ENCODE measurements around the gene VAMP4.

DNA sequence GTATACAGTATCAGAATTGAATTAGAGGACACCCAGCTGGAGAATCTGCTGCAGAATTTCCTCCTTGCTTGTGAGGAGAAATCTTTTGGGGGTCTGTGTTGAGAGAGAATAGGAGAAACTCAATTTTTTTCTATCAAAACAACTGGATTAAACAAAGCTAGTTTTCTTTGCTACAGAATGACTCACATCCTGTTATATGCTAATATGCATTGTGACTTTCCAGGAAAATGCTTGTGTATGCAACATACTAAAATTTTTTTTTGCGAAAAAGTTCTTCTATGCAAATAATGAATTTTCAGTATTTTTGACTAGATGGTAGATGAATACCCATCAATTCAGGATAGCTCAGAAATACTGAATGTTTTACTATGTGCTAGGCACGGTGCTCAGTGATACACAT lies 2.2 kb downstream of the VAMP4 start:
- TF ChIP-seq, protein P1, sequence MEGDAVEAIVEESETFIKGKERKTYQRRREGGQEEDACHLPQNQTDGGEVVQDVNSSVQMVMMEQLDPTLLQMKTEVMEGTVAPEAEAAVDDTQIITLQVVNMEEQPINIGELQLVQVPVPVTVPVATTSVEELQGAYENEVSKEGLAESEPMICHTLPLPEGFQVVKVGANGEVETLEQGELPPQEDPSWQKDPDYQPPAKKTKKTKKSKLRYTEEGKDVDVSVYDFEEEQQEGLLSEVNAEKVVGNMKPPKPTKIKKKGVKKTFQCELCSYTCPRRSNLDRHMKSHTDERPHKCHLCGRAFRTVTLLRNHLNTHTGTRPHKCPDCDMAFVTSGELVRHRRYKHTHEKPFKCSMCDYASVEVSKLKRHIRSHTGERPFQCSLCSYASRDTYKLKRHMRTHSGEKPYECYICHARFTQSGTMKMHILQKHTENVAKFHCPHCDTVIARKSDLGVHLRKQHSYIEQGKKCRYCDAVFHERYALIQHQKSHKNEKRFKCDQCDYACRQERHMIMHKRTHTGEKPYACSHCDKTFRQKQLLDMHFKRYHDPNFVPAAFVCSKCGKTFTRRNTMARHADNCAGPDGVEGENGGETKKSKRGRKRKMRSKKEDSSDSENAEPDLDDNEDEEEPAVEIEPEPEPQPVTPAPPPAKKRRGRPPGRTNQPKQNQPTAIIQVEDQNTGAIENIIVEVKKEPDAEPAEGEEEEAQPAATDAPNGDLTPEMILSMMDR (conservative IDR thresholded peaks at IDR 0.05 in 1 of 2, IDR thresholded peaks at IDR 0.05 in 1 of 2; ENCODE audit: extremely low read depth in 1 of 2, insufficient read depth in 1 of 2, low read depth in 1 of 2, low read length in 2 of 2), result no peak
- TF ChIP-seq EZH2 (IDR thresholded peaks at IDR 0.05; ENCODE audit: borderline replicate concordance, low read length), result no peak
